Thoracic aorta (tissue), 2 donors: ENCODE results near the gene CDC42EP2. TPM values are rescaled to one million over a fixed set of nuclear protein-coding genes. Genes with fewer than 3 reads are reported as not detected.

Source experiments
- ATAC-seq: fragments of 150-250 bp; one replicate; pipeline ENCODE4 v1.8.0; 2017; ENCODE audit warnings: low read depth; ENCODE audit not compliant: insufficient number of reproducible peaks, low FRiP score
- DNase-seq: peaks from one replicate; pipeline ENCODE4 v3.0.0-alpha.2; 2020; ENCODE audit warnings: low spot score
- H3K27ac ChIP-seq, 2 donors: fragments of 200-600 bp; sonication (generic); 1 replicate in 1 of 2; 2 replicates in 1 of 2; pipeline ENCODE4 v1.5.1; 2016; ENCODE audit warnings: mild to moderate bottlenecking in 2 of 2, moderate library complexity in 2 of 2
- H3K27me3 ChIP-seq: fragments of 200-600 bp; sonication (generic); replicated peaks from 2 replicates; pipeline ENCODE4 v1.6.0; 2016; ENCODE audit warnings: mild to moderate bottlenecking; ENCODE audit not compliant: insufficient read depth
- H3K36me3 ChIP-seq: fragments of 200-600 bp; sonication (generic); one replicate; pipeline ENCODE4 v1.5.1; 2016
- H3K4me1 ChIP-seq, 2 donors: fragments of 200-600 bp; sonication (generic); 1 replicate in 1 of 2; 2 replicates in 1 of 2; pipeline versions ENCODE4 v1.5.1 to v1.6.0; 2016; ENCODE audit warnings: low read depth in 2 of 2, mild to moderate bottlenecking in 1 of 2; ENCODE audit not compliant: control insufficient read depth in 1 of 2
- H3K4me3 ChIP-seq: fragments of 200-600 bp; sonication (generic); 2 replicates; pipeline ENCODE4 v1.5.1; 2016; ENCODE audit warnings: mild to moderate bottlenecking
- H3K9me3 ChIP-seq: fragments of 200-600 bp; sonication (generic); 2 replicates; pipeline ENCODE4 v1.5.1; 2016
- total RNA-seq, 2 donors: library from RNA; depleted of rRNA; stranded (reverse); fragments of >200 nt; gene quantifications; one replicate each; pipeline versions ENCODE4 v1.1.0 to v1.2.3, GENCODE V29; 2016
- TF ChIP-seq, protein P1 (sequence below): fragments of 200-600 bp; sonication (generic); IDR thresholded peaks from one replicate; pipeline ENCODE4 v1.5.1; 2019; ENCODE audit warnings: antibody characterized with exemption

CDC42EP2 gene
- total RNA-seq, 2 donors from 2014 or later: 8.5 to 18.7 TPM

GRCh38 chr11:65370659-65371049 lies 56.0 kb downstream of the CDC42EP2 start:
- TF ChIP-seq, protein P1, sequence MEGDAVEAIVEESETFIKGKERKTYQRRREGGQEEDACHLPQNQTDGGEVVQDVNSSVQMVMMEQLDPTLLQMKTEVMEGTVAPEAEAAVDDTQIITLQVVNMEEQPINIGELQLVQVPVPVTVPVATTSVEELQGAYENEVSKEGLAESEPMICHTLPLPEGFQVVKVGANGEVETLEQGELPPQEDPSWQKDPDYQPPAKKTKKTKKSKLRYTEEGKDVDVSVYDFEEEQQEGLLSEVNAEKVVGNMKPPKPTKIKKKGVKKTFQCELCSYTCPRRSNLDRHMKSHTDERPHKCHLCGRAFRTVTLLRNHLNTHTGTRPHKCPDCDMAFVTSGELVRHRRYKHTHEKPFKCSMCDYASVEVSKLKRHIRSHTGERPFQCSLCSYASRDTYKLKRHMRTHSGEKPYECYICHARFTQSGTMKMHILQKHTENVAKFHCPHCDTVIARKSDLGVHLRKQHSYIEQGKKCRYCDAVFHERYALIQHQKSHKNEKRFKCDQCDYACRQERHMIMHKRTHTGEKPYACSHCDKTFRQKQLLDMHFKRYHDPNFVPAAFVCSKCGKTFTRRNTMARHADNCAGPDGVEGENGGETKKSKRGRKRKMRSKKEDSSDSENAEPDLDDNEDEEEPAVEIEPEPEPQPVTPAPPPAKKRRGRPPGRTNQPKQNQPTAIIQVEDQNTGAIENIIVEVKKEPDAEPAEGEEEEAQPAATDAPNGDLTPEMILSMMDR: no peak
- DNase-seq: no peak
- peaks cover 6 to 20% of the 10 kb centered on the region in 2 donors for H3K4me1 ChIP-seq
- ATAC-seq: no peak
- H3K27ac ChIP-seq: peak overlapping the region; percentile 79 to 84
- H3K9me3 ChIP-seq: no peaks in the 10 kb centered on the region
- no peaks in the 10 kb centered on the region for H3K36me3 ChIP-seq
- no peak overlapping the region for H3K4me3 ChIP-seq
- no peaks in the 10 kb centered on the region for H3K27me3 ChIP-seq

Other genes with a start within 250 kb of the CDC42EP2 start
- gene CDCA5, start 230.8 kb upstream of the CDC42EP2 start, total RNA-seq: 1 to 10 TPM in 1 of 2 donors, under 1 TPM in 1; 0.54 to 5.3 TPM
- gene ZFPL1, start 230.6 kb upstream of the CDC42EP2 start, total RNA-seq: 10 to 100 TPM; 36.0 to 51.2 TPM
- 100 to 1,000 TPM; 333 to 498 TPM for gene VPS51, start 218.7 kb upstream of the CDC42EP2 start, total RNA-seq
- gene TM7SF2, start 203.0 kb upstream of the CDC42EP2 start, total RNA-seq: 10 to 100 TPM in 1 of 2 donors, 1 to 10 TPM in 1; 2.5 to 49.0 TPM
- gene ZNHIT2, start 197.2 kb upstream of the CDC42EP2 start, total RNA-seq: 10 to 100 TPM; 10.0 to 13.8 TPM
- gene FAU, start 192.7 kb upstream of the CDC42EP2 start, total RNA-seq: 100 to 1,000 TPM; 365 to 553 TPM
- gene MRPL49, start 192.5 kb upstream of the CDC42EP2 start, total RNA-seq: 10 to 100 TPM; 44.6 to 61.1 TPM
- 10 to 100 TPM; 73.1 to 78.0 TPM for gene SYVN1, start 180.3 kb upstream of the CDC42EP2 start, total RNA-seq
- not detected for gene SPDYC, start 144.6 kb upstream of the CDC42EP2 start, total RNA-seq
- gene CAPN1, start 132.9 kb upstream of the CDC42EP2 start, total RNA-seq: 100 to 1,000 TPM; 168 to 203 TPM
- gene POLA2, start 52.9 kb upstream of the CDC42EP2 start, total RNA-seq: 10 to 100 TPM in 1 of 2 donors, 1 to 10 TPM in 1; 5.6 to 13.5 TPM
- 10 to 100 TPM; 33.3 to 49.4 TPM for gene DPF2, start 19.0 kb downstream of the CDC42EP2 start, total RNA-seq
- not detected for gene TIGD3, start 39.9 kb downstream of the CDC42EP2 start, total RNA-seq
- 10 to 100 TPM; 19.0 to 26.7 TPM for gene SLC25A45, start 67.8 kb downstream of the CDC42EP2 start, total RNA-seq
- 10 to 100 TPM; 45.2 to 45.9 TPM for gene FRMD8, start 71.8 kb downstream of the CDC42EP2 start, total RNA-seq
- gene NEAT1, start 107.9 kb downstream of the CDC42EP2 start, total RNA-seq: 1,000 to 10,000 TPM in 1 of 2 donors, 100 to 1,000 TPM in 1; 848 to 1,659 TPM
- over 10,000 TPM; 20,776 to 38,952 TPM for gene MALAT1, start 184.2 kb downstream of the CDC42EP2 start, total RNA-seq
- gene SCYL1, start 210.2 kb downstream of the CDC42EP2 start, total RNA-seq: 100 to 1,000 TPM in 1 of 2 donors, 10 to 100 TPM in 1; 96.8 to 106 TPM
- gene LTBP3, start 243.5 kb downstream of the CDC42EP2 start, total RNA-seq: 100 to 1,000 TPM; 492 to 512 TPM